Brain microvascular endothelial cell (primary cell): ENCODE results near the gene AMOTL2.

Experiments used
- DNase-seq: peaks from one replicate; pipeline ENCODE4 v3.0.0-alpha.2; 2020
- H3K27ac ChIP-seq: fragments of 250-450 bp; sonication (Bioruptor Pico); 2 replicates; pipeline ENCODE4 v1.5.1; 2020; ENCODE audit warnings: mild to moderate bottlenecking, moderate library complexity
- H3K27me3 ChIP-seq: fragments of 250-450 bp; sonication (Bioruptor Pico); replicated peaks from 2 replicates; pipeline ENCODE4 v1.5.1; 2020; ENCODE audit warnings: mild to moderate bottlenecking
- H3K36me3 ChIP-seq: fragments of 250-450 bp; sonication (Bioruptor Pico); replicated peaks from 2 replicates; pipeline ENCODE4 v1.5.1; 2020; ENCODE audit warnings: mild to moderate bottlenecking
- H3K4me3 ChIP-seq: 2 replicates; pipeline ENCODE4 v1.5.1; 2011; ENCODE audit warnings: low read depth, mild to moderate bottlenecking, control low read depth, low read length, moderate library complexity
- in situ Hi-C: cut with HindIII; loops from 2 replicates; pipeline ENCODE4 v1.10.0; 2017; ENCODE audit warnings: low sequenced_read_pairs, low pct_ligation_motif_present
- TF ChIP-seq, protein P1 (sequence below): IDR thresholded peaks from 2 replicates; pipeline ENCODE4 v1.5.1; 2011; ENCODE audit warnings: low read depth, mild to moderate bottlenecking, moderate library complexity, low read length, control low read depth, inconsistent platforms; ENCODE audit errors: missing control alignments

Gene AMOTL2

DNA sequence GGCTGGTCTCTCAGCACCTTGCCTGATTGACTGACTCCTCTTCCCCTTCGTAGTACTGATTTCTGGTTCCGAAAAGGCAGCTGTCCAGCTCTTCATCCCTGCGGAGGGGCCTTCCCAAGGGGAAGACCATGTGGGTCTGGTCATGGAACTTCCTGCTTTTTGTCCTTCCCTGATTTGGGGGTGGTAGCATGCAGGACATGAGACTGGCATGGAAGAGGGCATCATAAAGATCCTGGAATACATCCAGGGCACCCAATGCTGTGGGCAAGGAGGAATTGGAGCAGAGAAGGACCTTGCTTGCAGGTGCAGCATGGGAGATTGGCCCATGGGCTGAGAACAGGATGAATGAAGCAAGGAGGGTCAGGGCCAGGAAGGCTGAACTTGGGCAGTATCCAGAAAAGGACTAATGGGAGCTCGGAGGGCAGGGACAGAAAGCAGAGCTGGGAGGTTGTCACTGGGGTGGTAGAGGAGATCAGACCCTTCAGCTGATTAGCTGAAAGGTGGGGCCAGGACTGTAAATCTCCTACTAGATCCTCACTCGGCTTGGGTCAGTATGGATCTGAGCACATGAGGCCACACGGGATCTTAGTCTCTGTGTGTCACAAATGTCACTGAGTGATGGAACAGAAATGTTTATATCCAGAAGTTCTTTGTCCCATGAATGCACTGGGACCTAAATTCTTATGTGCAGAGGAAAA lies 59.5 kb downstream of the AMOTL2 start:
- Histone ChIP-seq H3K27me3 (no peaks in the 10 kb centered on the region), H3K4me3 (no peak overlapping the region), H3K36me3 (no peaks in the 10 kb centered on the region), H3K27ac (peak overlapping the region; percentile 84)
- in situ Hi-C loops, result no loop called here
- TF ChIP-seq, protein P1, sequence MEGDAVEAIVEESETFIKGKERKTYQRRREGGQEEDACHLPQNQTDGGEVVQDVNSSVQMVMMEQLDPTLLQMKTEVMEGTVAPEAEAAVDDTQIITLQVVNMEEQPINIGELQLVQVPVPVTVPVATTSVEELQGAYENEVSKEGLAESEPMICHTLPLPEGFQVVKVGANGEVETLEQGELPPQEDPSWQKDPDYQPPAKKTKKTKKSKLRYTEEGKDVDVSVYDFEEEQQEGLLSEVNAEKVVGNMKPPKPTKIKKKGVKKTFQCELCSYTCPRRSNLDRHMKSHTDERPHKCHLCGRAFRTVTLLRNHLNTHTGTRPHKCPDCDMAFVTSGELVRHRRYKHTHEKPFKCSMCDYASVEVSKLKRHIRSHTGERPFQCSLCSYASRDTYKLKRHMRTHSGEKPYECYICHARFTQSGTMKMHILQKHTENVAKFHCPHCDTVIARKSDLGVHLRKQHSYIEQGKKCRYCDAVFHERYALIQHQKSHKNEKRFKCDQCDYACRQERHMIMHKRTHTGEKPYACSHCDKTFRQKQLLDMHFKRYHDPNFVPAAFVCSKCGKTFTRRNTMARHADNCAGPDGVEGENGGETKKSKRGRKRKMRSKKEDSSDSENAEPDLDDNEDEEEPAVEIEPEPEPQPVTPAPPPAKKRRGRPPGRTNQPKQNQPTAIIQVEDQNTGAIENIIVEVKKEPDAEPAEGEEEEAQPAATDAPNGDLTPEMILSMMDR, result no peak
- DNase-seq, result no peak

DNA sequence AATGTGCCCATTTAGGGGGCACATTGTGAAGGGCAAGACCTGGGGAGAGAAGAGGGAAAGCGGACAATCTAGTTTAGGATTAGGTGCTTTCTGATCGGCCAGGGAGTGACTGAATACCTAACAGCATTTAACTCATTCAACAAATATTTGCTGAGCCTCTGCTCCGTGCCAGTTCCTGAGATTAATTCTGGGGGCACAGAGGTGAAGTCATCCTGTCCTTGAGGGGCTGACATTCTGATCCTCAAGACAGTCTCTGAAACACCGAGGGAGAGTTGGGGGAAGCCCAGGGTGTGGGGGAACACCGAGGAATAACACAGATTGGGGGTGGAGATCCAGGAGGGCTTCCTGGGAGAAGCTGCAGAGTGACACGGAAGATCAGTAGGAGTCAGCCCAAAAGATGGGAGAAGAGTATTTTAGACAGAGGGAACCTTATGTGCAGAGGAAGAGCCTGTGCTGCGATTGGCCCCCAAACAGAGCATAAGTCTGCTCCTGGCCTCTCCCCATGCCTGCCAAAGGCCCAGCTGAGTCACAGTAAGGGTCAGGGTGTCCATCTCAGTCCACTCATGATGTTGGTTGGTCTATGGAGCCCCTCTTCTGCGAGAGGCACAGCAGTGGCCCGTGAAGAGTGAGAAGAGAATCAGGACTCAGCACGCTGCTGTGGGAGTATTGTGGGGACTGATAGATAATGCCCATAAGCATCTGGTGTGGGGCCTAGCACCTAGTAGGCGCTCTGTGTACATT lies 60.2 kb downstream of the AMOTL2 start:
- Histone ChIP-seq H3K27ac (peak overlapping the region; percentile 84), H3K36me3 (no peaks in the 10 kb centered on the region)

DNA sequence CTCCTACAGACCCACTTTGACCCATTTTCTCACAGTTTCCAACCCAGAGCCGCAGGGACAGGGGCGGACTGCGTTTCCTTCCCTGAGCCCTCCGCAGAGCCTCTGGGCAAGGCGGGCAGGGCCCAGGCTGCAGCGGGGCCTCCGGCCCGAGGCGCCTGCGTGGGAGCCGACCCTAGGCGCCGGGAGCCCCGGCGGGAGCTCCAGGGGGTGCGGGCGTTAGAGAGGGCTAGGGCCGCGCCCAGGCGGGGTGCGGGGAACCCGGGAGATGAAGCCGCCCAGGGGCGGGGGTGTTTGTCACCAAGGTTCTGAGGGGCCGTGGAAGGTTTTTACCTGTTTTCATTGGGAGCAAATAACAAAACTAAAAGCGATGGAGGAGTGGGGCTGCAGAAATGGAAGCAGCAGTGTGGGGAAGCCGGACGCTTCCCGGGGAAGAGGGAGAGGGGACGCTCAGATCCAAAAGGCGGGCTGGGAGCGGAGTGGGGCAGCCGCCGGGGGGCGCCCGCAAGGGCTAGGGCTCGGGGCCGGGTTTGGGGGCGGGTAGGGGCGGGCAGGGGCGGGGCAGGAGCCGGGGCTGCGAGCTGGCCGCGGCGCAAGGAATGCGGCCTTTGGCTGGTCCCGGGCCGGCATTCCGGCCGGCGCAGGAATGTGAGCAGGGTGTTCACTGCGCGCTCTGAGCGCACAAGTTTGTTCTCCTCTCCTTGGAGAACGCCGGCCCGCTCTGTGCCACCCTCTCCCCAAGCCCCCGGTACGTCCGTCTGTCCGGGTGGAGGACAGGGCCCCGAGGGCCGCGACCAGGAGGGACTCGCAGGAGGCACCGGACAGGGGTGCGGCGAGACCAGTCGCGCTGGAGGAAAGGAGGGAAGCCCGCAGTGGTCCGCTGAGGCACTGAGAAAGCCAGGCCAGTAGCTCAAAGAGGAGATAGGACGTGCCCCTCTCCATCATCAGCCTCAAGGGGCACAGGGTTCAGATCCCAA lies 61.1 kb downstream of the AMOTL2 start:
- Histone ChIP-seq H3K36me3 (no peaks in the 10 kb centered on the region), H3K27ac (peak overlapping the region; percentile 84), H3K4me3 (peak overlapping the region; percentile 52), H3K27me3 (no peaks in the 10 kb centered on the region)
- TF ChIP-seq, protein P1, result peak; percentile 56
- DNase-seq, result no peak
- in situ Hi-C loops, result no loop called here

More for the DNA sequence above, 60.2 kb downstream of the AMOTL2 start:
- DNase-seq, result no peak
- peak overlapping the region; percentile 52 for H3K4me3 ChIP-seq
- TF ChIP-seq, protein P1, result no peak
- in situ Hi-C loops, result no loop called here
- no peaks in the 10 kb centered on the region for H3K27me3 ChIP-seq

DNA sequence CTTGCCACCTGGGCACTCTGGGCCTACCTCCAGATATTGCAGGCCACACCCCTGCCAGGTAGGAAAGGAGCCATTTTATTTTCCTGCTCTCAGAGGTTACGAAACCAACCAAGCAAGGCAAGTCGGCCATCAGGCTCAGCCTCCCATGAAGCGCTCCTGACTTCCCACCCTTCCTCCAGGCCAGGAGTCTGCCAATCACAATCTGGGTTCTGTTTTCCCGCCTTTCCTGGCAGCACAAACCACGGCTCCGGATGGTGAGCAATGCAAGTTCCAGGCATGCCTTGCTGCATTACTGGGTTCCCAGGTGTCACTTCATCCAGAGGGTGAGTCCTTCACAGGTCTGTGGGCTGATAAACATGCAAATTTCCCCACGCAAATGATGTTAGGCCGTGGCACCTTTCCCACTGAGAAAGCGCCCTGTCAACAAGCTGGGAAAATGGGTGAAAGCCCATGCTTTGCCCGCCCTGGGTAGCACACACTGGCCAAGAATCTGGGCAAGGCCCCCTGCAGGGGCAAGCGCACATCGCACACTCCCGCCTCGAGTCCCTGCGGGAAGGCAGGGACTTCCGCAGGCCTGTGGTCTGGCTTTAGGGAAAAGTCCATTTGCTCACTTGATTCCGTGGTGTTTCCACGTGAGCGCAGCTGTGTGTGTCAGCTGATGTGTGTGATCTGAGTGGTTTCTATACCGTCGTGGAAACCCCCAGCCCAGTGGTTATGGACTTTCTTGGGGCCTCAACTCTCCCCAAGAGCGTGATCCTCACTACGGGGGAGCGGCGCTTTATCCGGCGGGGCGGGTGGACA lies 62.0 kb downstream of the AMOTL2 start:
- peak overlapping the region; percentile 5 for H3K27ac ChIP-seq
- TF ChIP-seq, protein P1, result peak; percentile 59
- no peak for DNase-seq
- H3K36me3 ChIP-seq, result no peaks in the 10 kb centered on the region
- H3K4me3 ChIP-seq, result no peak overlapping the region
- no peaks in the 10 kb centered on the region for H3K27me3 ChIP-seq
- in situ Hi-C loops, result no loop called here

DNA sequence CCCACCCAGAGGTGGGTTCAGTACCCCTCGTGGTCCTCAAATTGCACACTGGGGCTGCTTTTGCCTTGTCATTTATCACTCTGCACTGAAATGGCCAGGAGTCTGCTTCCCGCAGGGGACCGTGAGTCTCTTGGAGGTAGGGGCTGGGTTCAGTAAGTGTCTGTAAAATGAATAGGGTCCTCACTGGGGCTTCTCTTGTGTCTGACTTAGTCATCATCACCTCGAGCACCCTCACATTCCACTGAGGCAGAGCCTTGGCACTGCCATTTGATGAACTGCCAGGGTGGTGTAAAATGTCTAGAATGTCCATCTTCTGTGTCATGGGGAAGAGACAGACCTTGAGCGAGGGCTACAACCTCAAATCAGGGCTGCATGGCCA lies 62.6 kb downstream of the AMOTL2 start:
- Histone ChIP-seq H3K36me3 (no peaks in the 10 kb centered on the region), H3K4me3 (no peak overlapping the region), H3K27me3 (no peaks in the 10 kb centered on the region), H3K27ac (no peak overlapping the region)
- DNase-seq, result no peak
- in situ Hi-C loops, result no loop called here
- TF ChIP-seq, protein P1, result no peak
